ENCODE measurements around the gene CCDC57. TPM values are rescaled to one million over a fixed set of nuclear protein-coding genes. Genes with fewer than 3 reads are reported as not detected.

Gene CCDC57
- total and polyA plus RNA-seq, 9 of the 15 experiments (the other 6 are each of a cell fraction or from before 2014, with no cell fraction given) = 0.83 to 36.2 (median 13.6) TPM

- no peak overlapping the region for H2AFZ ChIP-seq (ENCODE audit: low read depth, low read length)
- H3K4me1 ChIP-seq (replicated peaks in 1 of 2; ENCODE audit: control insufficient read depth in 2 of 2, insufficient read depth in 2 of 2, low read length in 2 of 2) = peaks cover 0 to 33% of the 10 kb centered on the region in 2 experiments; a peak in 3 of 5 replicates
- H3K27me3 ChIP-seq (ENCODE audit: control insufficient read depth in 2 of 2, insufficient read depth in 2 of 2, low read length in 2 of 2) = no peaks in the 10 kb centered on the region
- no TSS peak for BruUV-seq (replicated peaks)
- no peak overlapping the region for H3K9ac ChIP-seq (ENCODE audit: insufficient read depth in 1 of 2, low read depth in 2 of 2, low read length in 2 of 2)
- FAIRE-seq = no peak
- TF ChIP-seq ETV5 (CRISPR knock-in tag; IDR thresholded peaks at IDR 0.05; ENCODE audit: low read depth) = no peak
- TF ChIP-seq GATA2 (CRISPR knock-in tag; IDR thresholded peaks at IDR 0.05) = no peak
- no peak for TF ChIP-seq SRSF7 (optimal IDR thresholded peaks at IDR 0.05; ENCODE audit: low read depth, low read length)
- no peak for TF ChIP-seq ZNF695 (CRISPR knock-in tag; IDR thresholded peaks at IDR 0.05)
- TF ChIP-seq PBX2 (CRISPR knock-in tag; IDR thresholded peaks at IDR 0.05; ENCODE audit: low read depth) = no peak
- no peak for TF ChIP-seq PBX2 (tag; conservative IDR thresholded peaks at IDR 0.05; ENCODE audit: low read depth)
- no peak for TF ChIP-seq GTF3C2 (IDR thresholded peaks at IDR 0.05; ENCODE audit: borderline replicate concordance, extremely low read depth, insufficient read length)
- TF ChIP-seq E2F4 (CRISPR knock-in tag; IDR thresholded peaks at IDR 0.05; ENCODE audit: low read depth) = no peak
- TF ChIP-seq CBX5 (IDR thresholded peaks at IDR 0.05; ENCODE audit: borderline replicate concordance, low read depth) = no peak
- TF ChIP-seq ELF1 (tag; IDR thresholded peaks at IDR 0.05) = no peak
- H4K20me1 ChIP-seq (replicated peaks; ENCODE audit: control insufficient read depth, insufficient read depth, low read length) = no peaks in the 10 kb centered on the region
- intact Hi-C loops (cut with micrococcal nuclease) (loop anchor here (10.0 kb wide), 1 partner anchor 197 kb away; no protein-coding TSS in a partner anchor), in situ Hi-C loops (cut with MboI) (no loop called here)
- no peaks in the 10 kb centered on the region; the same call in 2 of the 3 replicates for H3K36me3 ChIP-seq (ENCODE audit: control insufficient read depth, insufficient read depth, low read length)
- H3K27ac ChIP-seq (ENCODE audit: extremely low read depth, low read depth, low read length) = no peak overlapping the region
- no peaks in the 10 kb centered on the region for H3K9me1 ChIP-seq (ENCODE audit: control insufficient read depth, insufficient read depth, low read length)
- H3K9me3 ChIP-seq (replicated peaks; ENCODE audit: control insufficient read depth, insufficient read depth, low read depth, low read length) = 0 out of 2 replicates have a peak, but pooled peaks cover 3% of the 10 kb centered on the region
- H3K4me2 ChIP-seq (ENCODE audit: insufficient read depth, low read length) = no peak overlapping the region
- no peak overlapping the region for H3K4me3 ChIP-seq
- POLR2A ChIA-PET = interaction anchor here (0.6 to 0.7 kb wide), 2 partner anchors 53 to 72 kb away, joined by 3 read pairs; no protein-coding TSS in a partner anchor
- H3K79me2 ChIP-seq (ENCODE audit: control insufficient read depth, insufficient read depth, low read length) = no peaks in the 10 kb centered on the region
- DNase-seq (ENCODE audit: extremely low read depth in 1 of 4, low spot score in 3 of 4) = no peak
- CTCF ChIA-PET (ENCODE audit: low intra/inter-chr PET ratio) = interaction anchor here (0.6 kb wide), 1 partner anchor 120 kb away, joined by 4 read pairs; no protein-coding TSS in a partner anchor
- 85% methylated on average over 13 of the region's 22 CpGs for WGBS (ENCODE audit: insufficient coverage, low coverage, missing lambda C conversion rate)
- no peak for ATAC-seq
These were observed 61.3 kb downstream of the CCDC57 start for GRCh38 chr17:82151106-82151957.
